ENCODE results near the gene PMIS2.

PMIS2 gene

DNA sequence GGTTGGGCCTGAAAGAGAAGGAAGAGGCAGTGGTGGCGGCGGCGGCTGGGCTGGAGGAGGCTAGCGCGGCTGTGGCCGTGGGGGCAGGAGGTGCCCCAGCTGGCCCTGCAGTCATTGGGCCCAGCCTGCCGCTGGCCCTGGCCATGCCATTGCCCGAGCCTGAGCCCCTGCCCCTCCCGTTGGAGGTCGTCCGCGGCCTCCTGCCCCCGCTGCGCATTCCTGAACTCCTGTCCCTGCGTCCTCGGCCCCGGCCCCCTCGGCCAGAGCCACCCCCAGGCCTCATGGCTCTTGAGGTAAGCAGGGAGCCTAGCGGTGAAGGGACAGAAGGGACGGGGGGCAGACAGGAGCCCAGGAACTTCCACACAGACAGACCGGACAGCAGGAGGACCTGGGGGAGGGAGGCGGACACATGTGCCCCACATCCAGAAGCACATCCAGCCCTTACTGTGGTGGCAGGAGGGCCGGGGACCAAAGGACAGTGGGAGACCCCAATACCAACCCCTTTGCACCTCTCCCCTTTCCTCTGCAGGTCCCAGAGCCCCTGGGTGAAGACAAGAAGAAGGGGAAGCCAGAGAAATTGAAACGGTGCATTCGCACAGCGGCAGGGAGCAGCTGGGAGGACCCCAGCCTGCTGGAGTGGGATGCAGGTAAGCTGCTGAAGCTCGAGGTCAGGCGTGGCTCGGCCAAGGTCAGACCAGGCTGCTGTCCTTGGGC, 47.9 kb downstream of the PMIS2 start:
- DNase-seq (ENCODE audit: low spot score), result no peak

DNA sequence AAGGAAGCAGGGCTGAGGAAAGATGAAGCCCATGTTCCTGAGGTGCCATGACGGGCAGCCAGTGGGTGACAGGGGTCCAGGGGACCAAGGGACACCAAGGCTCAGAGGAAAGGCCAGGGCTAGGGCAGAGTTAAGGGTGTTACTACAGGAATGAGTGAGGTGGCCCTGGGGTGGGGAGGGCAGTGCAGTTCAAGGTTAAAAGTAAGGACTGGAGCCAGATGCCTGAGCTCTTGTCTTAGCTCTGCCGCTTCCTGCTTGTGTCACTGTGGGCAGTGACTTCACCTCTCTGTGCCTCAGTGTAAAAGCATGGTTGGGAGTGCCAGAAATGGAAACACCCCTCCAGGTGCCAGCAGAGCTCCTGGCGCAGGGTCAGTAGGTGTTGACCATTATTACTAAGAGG, 50.7 kb downstream of the PMIS2 start:
- no peak for DNase-seq (ENCODE audit: low spot score)

All from HuH-7.5 (cell line).